Dermis blood vessel endothelial cell (primary cell): Measurements from ENCODE around the gene GPR153. TPM values are rescaled to one million over a fixed set of nuclear protein-coding genes. Genes with fewer than 3 reads are reported as not detected.

Experiments
- DNase-seq: peaks from one replicate; pipeline ENCODE4 v3.0.0; 2010
- total RNA-seq: library from RNA; depleted of rRNA; stranded (reverse); fragments of >200 nt; gene quantifications from 2 replicates; pipeline ENCODE4 v1.2.3, GENCODE V29; 2014

The GPR153 gene
- total RNA-seq, 1 donor from 2014 or later = 2.2 TPM

DNA sequence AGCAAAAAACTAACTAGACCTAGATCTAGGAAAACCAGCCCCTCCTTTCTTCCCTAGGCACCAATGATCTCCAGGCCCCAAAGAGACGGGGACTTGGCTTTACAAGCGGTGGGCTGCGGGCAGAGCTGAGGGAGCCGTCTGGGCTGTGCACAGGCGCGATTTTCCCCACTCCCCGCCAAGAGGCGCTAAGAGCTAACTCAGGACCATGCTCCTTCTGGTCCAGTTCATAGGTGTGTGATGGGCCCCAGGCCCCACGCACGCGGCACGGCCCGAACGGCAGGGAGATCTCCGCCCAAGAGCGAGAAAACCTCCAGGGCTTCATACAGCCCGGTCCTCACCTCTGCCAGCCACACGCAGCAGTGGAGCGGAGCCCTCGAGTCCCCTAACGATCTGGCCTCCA lies 7.5 kb upstream of the GPR153 start:
- no peak for DNase-seq

DNA sequence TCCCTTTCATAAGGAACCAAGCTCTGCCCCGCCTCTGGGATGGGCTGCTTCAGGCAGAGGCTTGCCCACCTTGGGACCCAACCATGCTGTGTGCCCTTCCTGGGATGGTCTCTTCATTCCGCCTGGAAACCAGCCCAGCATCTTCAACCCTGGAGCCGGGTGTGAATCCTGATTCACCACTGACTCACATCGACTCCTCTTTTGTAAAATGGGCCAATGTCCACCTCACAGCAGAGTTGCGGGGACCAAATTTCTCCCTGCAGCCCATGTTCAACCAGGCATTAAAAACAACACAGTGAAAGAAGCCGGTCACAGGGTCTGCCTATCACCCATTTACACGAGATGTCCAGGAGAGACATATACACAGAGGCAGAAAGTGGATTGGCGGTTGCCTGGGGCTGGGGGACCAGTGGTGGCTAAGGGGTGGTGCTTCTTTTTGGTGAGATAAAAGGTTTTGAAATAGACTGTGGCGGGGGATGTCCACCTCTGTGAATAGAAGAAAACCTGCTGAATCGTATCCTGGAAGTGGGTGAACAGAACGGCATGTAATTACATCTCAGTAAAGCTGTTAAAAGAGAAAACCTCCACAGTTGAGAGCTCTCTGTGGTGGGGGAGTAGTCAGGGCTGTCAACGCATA lies 6.9 kb upstream of the GPR153 start:
- no peak for DNase-seq

DNA sequence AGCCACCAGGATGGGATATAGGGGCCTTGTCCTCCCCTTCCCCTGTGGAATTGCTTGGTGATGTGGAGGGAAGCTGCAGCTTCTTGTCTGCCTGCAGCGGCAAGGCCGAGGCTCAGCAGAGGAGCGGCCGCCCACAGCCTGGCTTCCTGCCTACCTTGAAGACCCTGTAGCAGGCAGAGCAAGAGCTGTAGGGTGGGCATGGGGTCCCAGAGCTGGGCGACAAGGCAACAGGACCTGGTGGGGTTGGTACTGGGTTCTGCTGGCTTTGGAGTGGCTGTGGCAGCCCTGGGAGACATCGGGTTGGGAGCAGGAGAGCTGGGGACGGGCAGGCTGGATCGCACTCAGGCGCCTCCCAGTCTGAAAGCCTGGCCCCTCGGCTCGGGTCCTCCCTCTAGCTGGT lies 5.7 kb upstream of the GPR153 start:
- DNase-seq = no peak

DNA sequence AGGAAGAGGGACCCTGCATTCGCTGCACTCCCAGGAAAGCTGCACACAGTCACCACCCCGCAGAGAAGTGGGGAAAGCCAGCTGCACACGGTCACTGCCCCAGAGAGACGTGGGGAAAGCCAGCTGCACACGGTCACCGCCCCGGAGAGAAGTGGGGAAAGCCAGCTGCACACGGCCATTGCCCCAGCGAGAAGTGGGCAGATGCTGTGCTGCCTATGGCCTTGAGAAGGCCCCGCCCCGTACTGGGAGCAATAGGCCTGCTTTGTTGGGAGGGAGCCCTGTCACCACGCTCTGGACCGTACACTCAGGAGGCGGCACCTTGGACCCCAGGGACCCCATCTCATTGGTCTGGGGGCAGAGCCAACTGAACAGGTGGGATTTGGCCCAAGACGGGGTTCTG lies 4.3 kb upstream of the GPR153 start:
- DNase-seq = no peak

DNA sequence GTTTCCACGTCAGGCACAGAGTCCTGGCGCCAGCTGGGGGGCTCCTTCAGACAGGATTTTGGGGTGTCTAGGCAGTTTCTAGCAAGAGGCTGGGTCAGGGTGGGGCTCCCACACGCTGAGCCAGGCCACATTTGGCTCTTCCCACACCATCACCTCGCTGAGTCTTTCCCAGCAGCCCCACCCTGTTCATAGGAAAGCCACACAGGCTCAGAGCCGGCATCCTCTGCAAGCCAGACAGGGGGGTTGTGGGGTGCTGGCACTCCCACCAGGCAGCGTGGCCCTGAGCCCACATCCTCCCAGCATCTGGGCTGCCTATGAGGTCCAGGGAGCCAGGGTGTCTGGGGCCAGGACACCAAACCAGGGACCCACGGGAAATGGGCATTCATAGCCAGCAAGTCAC lies 2.8 kb upstream of the GPR153 start:
- DNase-seq = no peak

DNA sequence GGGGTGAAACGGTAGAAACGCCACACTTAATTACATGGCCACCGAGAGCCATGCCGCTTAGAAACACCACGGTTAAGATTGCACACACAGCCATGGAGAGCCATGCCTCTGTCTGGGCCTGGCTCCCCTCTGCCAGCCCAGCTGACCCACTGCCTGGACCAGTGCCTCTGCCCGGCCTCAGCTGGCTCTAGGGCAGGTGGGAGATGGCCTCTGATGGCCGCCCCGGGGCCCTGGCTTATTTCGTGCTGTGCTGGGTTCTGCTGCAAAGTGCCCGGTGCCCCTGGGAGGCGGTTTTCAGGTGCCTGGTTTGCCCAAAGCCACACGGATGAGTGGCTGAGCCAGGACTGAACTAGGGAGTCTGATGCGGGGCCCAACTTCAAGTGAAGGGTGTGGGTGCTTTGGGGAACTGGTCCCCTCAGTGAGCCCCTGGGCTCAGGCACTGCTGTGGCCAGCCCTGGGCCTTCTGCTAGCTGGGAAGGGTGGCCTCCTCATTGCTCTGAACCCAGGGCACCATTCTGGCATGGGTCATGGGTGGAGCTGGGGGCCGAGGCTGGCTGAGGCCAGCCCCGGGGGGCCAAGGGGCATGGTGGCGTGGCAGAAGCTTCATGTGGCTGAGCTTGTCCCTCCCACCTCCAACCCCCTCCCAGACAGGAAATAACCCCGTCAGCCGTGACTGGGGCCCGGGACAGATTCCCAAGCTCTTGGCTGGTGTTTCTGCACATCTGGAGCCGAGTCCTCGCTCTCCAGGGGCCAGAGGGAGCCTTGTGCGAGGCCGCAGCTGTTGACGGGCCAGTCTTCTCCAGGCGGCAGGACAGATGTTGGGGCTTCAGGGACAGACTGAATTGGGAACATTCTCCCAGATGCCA lies 1.9 kb upstream of the GPR153 start:
- no peak for DNase-seq

DNA sequence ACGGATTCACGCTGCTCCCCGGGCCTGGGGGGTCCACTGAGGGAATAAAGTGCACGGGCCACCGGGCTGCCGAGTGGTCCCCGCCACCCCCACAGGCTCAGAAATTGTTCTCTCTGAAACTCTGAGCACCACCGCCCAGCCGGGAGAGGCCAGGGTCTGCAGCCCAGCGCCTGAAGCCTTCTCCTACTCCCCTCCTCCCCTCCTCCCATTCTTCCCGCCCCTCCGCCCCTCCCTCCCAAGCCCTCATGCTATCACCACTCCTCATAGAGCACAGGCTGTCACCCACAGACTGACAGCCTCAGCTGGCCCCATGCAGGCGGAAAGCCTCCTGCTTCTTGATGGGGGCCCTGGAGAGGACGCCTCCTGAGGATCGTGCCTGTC lies 707 bp upstream of the GPR153 start:
- no peak for DNase-seq

DNA sequence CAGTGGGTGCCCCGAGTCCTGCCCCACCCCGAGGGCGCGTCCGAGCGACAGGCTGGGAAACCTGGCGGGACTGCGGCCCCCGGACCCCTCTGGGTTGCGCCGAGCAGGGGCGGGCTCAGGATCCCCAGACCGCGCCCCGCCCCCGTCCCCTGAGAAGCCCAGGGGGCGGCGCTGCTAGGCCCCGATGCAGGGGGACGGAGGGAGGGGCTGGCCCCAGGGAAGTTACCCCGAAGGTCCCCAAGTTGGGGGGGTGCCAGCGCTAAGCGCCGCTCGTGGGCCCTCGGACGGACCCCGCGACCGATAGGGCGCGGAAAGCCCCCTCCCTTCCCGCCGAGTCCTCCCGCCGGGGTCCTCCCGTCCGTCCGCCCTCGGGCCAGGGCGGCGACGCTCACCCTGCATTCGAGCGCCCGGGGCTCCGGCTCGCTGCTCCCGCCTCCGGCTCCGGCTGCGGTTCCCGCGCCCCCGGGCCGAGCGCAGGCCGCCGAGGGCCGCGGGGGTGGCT lies 414 bp downstream of the GPR153 start:
- DNase-seq = peak; percentile 24

DNA sequence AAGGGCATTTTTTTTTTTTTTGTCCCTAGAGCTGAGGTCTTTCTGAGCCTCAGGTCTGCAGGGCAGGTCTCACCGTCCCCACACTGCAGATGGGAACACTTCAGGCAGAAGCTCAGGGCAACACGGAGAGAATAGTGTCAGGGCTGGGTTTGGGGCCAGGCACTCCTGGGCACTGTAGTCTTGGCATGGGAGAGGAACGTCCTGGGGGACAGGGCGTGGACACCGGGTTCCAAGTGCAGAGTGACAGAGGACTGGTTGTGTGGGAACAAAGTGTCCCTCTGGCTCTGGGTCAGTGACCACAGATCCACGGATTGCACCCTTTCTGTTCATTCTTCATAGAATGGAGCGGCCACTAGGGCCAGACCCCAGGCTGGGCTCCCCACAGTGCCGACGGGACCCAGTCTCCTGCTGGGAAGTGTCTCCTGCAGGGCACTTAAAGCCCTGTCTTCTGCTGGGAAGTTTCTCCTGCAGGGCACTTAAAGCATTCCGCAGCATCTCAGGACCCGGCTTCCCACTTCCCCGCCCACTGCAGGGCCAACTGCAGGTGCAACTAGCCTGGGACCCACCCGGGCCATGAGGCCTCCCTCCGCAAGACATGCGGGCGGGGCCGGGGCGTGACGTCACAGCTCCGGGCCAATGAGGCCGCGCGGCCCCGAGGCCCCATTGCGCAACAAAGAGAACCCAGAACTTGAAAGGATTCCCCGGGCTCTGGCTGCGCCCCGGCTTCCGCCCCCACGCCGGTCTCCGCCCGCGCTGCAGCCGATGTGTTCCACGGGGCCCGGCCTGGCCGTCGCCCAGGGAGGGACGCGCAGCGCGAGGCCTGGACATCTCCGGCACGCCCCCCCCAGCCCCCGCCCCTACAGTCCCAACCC lies 1.2 kb downstream of the GPR153 start:
- peak; percentile 74 for DNase-seq

DNA sequence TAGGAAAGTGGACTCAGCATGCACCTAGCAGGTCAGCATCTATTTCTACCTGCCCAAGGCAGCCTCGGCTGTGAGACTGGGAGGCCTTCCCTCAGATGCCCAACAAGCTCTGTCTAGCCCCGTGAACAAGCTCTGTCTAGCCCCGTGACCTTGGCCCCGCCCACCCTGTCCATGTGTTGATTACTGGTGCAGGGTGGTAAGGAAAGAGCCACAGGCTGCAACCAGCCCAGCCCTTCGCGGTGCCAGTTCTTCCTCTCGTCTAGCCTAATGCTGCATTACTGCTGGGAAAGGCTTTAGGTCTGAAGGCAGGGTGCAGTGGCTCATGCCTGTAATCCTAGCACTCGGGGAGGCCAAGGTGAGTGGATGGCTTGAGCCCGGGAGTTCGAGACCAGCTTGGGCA lies 2.2 kb downstream of the GPR153 start:
- DNase-seq = no peak

DNA sequence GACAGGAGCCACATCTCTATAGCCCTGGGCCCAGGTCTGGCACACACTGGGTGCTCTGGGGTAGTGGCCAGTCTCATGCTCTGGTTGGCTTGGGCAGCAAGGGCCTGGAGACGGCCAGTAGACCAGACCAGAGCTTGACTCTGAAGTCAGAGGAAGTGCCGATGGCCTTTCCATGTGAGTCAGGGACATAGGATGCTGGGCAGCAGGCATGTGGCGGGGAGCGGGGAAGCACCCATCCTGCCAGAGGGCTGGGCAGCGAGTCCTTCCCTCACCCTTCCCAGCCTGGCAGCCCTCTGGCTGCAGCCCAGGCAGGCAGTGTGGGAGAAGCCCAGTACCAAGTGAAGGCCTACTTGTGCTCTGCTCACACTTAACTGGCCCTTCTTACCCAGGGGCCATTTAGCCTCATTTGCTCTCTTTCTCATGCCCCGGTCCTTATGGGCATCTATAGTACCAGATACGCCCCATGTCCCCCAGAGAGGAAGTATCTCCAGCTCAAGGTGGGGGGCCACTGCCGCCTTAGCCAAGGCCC lies 3.3 kb downstream of the GPR153 start:
- DNase-seq = peak; percentile 25

DNA sequence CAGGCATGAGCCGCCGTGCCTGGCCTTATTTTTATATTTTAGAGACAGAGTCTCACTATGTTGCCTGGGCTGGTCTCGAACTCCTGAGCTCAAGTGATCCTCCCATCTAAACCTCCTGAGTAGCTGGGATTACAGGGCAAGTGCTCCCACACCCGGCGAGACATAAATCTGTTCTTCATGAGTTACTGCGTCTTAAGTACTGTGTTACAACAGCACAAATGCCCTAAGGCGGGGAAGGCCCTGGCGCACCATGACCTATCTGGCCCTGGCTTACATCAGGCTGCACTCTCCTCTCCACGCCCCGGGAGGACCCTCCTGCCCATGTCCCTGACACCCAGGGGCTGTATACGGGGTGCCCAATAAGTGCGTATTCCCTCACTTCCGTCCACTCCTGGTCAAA lies 4.3 kb downstream of the GPR153 start:
- DNase-seq = no peak

DNA sequence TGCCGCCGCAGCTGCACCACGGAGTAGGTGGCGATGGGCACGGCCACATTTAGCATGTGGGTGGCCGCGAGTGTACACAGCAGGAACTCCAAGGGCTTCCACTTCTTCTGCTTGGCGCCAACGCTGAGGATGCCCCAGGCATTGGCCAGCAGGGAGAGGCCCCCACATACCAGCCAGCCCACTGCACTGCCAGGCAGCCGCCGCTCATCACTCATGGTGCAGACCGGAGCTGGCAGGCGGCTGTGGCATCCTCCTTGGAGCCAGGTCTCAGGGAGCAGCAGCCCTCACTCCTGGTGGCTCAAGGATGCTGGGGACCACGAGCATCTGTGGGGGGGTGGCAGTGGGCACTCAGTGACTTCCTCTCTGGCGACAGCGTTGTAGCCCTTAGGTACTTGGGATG lies 6.2 kb downstream of the GPR153 start:
- no peak for DNase-seq

DNA sequence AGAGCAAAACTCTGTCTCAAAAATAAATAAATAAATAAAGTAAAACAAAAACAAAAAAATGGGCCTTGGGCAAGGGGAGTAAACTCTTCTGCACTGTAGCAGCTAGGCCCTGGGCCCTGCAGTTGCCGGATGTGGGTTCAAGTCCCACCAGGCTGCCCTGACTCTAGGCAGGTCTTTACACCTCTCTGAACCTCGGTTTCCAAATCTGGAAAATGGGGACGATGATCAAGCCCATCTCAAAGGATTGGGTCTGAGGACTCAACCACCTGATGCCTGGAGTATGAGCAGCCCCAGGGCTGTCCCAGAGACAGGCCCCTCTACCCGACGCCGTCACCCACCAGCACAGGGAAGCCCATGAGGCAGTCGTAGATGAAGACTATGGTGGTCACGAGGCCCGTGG lies 7.5 kb downstream of the GPR153 start:
- no peak for DNase-seq

DNA sequence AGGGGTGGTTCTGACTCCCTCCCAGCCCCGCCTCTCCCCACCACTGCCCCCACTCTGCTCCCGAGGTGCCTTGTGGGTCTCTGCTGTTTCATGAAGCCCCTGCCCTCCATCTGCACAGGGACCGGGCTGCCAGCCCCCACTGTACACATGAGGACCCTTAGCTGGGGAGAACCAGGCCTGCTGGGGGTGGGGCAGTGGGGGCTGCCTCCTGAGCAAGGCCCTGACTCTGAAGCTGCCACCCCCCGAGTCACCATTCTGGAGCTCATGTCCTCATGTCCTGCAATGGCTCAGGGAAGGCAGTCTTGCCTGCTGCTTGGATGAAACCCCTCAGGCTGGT lies 8.6 kb downstream of the GPR153 start:
- no peak for DNase-seq

DNA sequence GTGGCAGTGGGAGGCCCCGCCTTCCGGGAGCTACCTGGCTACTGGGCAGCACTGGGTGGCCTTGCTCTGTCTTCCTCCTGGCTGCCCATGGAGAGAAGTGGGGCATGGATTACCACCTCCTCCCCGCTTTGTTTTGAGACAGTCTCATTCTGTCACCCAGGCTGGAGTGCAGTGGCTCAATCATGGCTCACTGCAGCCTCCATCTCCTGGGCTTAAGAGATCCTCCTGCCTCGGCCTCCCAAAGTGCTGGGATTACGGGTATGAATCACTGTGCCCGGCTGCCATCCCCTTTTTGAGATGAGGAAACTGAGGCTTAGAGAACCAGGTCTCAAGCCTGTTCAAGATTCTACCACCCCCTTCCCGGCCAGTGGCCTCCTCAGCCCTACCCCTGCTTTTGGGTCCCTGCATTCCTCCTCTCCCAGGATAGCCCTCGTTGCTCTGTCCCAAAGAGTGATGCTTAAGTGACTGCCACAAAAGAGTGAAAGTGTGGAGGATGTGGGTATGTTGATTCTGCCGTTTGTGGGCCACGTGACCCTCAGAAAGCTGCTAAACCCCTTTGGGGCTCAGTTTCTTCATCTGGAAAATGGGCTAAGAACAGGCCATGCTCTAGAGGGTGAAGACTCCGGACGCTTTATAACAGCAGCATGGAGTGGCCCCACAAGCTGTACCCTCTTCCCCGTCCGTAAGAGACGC lies 9.1 kb downstream of the GPR153 start:
- DNase-seq = no peak

DNA sequence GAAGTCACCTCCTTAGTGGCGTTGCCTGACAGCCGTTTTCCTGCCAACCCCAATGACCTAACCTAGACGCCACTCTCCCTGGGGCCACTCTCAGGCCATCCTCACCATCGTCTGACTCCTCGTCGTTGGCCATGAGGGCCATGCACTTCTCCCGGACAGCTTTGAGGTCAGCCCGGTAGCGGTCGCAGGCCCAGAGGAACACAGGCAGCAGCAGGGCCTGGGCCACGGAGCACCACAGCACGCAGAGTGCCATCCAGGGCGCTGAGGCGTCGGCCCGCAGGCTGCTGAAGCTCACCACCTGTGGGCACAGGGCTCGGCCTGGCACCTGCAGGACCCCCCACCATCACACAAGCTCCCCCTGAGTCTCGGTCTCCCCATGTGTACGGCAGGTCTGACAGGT lies 9.7 kb downstream of the GPR153 start:
- no peak for DNase-seq

DNA sequence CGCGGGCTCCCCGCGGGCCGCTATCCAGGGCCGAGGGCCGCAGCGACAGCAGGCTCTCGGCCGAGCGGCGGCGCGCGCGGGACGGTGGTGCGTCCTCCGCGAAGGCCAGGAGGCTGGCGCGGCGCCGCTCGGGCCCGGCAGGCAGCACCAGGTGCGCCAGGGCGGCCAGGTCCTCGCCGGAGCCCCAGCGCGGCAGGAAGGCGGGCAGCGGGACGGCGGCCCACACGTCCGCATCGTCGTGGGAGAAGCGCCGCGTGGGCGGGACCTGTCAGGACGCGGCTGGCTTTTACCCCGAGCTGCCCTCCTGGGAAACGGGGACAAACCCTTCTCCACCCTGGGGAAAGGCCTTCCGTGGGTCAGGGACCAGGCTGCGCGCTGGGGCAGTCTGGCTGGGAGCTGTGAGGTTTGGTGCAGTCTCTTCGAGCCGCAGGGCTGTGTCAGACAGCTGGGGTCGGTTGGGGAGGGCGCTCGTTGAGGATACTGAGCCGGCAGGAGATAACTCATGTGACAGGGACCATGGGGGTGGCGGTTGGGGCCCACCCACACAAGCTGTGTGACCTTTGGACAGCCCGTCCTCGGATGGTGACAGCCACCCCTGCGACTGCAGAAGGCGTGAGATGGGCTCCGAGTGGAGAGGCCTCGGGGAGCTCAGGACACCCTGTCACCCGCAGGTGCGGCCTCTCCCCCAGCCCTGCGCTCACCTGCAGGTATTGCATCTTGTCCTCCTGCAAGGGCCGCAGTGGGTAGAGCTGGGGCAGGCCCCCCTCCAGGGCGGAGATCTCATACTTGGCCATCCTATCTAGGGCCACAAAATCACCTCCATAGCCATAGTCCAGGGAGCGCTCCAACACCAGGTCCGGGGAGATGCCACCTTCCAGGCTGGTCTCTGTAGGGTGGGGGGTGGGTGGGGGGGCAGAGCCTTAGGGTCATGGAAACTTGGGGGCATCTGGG lies 10.9 kb downstream of the GPR153 start:
- DNase-seq = no peak

DNA sequence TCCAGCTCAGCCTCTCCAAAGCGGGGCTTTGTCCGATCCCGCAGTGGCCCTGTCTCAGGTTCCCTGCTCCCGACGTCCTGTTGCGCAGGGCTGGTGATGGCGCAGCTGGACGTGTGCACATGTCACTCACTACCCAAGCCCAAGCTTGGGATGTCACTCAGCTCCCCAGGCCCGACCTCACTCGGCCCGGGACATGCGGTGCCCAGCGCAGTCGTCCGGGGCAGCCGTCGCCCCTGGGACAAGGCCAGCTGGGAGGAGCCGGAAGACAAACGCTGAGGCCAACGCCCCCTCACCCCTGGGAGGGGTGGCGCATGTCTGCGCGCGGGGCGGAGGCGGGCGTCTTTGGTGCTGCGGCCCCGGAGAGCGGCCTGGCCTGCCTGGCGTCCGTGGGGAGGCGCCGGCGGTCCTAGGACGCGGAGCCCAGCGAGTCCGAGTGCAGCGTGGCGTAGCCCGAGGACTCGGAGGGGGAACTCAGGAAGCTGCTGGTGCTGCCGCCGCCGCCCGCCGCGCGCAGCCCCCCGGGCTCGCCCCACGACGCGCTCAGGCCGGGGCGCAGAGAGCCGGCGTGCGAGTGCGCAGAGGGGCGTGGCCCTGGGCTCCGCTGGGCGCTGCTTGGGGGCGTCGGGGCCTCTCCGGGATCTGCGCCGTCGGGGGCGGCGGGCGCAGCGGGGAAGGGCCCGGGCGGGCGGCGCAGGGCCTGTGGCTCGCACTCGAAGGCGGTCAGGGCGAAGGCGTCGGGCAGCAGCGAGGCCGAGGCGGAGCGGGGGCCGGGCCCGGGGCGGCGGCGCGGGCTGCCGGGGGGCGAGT lies 11.8 kb downstream of the GPR153 start:
- peak; percentile 34 for DNase-seq

DNA sequence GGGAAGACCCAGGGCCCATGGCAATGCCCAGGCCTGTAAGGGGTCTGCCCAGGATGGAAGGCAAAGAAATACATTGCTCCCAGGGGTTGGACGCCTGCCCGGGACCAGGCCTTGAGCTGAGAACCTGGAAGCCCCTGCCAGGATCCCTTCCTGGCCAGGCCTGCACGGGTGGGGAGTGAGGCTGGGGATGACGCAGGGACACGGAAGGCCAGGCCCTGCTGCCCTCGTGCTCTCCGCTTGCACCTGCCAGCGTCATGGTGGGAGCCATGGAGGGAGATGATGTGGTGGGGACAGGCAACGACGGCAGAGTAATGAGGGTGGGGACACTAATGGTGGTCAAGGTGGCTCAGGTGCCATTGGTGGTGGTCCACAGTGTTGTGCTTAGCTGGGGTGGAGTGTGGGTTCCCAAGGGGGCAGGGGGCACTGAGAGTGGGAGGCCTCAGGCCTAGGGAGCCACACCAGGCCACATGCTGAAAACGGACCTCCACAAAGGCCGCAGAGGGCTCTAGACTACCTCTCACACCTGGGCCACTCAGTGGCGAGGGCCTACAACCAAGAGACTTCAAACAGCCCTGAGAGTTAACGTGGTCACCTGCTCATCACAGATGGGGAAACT lies 12.6 kb downstream of the GPR153 start:
- no peak for DNase-seq
